HG03378 (cell line): ENCODE results near the gene VAV2.
"Not testable (repeated sequence)": the region's sequence is repeated elsewhere in the genome, so short reads cannot be mapped to it uniquely, and the experiment has no call there.

Experiments used
- ATAC-seq: cut with Tn5 transposase; IDR thresholded peaks from one replicate; pipeline ENCODE4 v1.9.1; 2021; ENCODE audit warnings: mild to moderate bottlenecking, moderate library complexity; ENCODE audit not compliant: unreplicated experiment

VAV2 gene

DNA sequence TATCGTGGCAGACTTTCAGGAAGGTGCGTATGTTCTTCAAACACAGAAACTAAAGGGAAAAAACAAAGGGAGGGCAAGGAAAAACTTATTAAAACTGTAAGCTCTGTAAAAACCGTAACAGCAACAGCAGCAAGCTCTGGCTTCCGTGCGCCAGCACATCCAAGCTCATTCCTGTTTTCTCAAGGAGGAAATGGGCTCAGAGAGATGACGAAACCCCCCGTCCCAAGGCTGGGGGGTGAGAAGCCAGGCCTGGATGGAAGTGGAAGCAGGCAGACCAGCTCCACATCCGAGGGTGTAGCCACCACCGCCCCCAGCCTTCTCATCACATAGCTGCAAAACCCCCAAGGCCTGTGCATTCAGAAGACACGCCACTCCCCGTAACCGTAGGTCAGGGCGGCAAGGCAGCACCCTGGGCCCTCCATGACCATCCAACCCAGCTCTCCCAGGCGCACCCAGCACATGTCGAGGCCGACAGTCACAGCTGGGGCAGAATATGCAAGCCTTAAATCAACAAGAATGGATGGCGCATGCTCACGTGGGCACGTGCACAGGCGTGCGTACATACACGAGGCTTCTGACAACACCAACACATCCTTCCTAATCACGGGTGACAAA is 52.8 kb downstream of the VAV2 start:
- no peak for ATAC-seq

DNA sequence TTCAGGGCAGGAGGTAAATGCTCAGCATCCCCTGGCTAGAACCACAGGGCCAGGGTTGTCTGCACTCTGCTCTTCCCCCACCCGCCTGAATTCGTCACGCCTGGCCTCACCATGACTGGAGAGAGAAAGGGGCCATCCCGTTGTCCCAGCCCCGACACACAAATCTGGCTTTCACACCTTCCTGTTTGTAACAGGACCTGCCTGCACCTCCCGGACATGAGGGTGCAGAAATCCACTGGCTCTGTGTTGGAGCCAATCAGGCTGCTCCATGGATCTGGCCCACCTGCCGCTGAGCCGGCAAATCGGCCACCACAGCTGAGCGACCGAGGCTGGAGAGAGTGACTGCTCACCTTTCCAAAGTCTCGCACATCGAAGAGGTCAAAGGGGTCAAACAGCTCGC is 53.4 kb downstream of the VAV2 start:
- ATAC-seq: no peak

DNA sequence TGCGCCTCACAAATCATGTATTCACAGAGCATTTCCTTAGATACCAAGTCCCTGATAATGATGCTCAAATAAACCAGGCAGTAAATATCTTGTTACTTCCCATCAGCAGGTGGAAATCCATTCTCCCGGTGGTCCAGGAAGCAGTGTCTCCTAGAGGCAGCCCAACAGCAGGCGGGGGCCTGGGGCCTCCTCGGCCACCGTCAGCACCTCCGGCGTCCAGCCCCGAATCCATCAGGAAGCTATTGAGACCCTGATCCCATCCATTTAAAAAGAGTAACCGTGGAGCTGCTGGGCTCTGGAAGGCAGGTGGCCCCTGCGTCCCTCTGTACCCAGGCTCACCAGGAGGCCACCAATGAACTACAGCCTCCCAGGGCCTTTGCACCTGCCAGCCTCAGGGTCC is 54.0 kb downstream of the VAV2 start:
- no peak for ATAC-seq

DNA sequence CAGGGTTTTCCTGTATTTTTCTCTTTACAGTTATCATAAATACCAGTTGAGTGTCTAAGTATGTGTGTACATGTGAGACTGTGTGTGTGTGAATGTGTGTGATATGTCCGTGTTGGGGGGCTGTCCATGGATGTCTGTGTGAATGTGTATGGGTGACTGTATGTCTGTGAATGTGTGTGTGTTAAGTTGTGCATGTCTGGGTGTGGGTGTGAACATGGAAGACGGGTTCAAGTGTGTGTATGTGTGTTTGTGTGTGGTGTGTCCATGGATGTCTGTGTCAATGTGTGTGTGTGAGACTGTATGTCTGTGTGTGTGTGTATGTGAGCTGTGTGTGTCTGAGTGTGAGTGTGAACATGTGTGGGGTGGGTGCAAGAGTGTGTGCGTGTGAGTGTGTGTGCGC is 55.0 kb downstream of the VAV2 start:
- no peak for ATAC-seq

DNA sequence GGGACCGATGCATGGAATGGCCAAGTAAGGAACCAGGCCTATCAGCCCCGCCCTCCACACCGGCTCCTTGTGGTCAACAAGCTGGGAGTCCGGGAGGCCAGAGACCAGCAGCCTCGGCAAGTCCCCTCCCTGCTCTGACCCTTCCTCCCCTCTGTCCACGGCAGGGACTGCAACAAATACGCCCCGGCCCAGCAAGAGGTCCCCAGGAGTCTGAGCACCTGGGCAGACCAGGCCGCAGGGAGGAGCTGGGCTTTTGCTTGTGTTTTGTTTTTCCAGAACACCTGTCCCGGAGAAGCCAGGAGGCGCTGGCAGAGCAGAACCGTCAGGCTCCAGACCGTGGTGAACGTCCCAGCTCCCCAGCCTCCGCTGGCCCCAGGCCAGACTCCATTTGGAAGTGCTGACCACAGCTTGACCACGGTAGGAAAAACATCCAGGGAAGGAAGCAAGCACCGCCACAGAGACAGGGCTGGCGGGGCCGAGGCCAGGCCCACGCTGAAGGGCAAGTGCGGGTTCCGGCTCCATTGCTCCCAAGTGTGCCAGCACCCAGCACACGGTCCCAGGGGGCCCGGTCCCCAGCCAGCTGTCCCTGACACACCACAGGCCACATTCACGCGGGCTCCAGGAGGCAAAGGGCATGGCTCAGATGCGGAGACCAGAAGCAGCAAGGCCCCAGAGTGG is 56.7 kb downstream of the VAV2 start:
- no peak for ATAC-seq

DNA sequence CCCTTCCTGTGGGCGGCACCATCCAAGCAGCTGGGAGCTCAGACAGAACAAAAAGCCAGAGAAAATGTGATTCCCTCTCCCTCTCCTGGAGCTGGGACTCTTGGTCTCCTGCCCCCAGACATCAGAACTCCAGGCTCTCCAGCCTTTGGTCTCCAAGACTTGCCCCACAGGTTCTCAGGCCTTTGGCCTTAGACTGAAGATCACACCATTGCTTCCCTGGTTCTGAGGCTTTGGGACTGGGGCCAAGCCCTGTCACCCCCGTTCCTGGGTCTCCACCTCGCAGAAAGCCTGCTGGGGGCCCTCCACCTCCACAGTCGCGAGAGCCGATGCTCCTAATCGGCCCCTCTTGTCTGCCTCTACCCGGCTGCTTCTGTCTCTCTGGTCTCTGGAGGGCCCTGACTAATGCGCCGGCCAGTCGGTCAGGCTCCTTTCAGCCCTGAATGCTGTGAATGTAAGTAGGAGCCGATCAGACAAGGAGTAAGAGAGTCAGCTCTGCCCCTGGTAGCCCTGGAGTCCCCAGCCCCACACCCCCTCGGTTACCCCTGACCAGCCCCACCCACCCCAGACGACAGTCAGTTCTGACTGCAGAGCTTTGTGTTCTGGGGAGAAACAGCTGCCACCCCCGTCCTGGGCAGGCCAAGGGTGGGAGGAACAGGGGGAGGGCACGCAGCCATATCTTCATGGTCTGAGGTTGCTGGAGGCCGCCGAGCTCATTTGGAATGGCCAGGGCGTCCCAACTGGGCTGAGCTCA is 57.5 kb downstream of the VAV2 start:
- ATAC-seq: no peak

DNA sequence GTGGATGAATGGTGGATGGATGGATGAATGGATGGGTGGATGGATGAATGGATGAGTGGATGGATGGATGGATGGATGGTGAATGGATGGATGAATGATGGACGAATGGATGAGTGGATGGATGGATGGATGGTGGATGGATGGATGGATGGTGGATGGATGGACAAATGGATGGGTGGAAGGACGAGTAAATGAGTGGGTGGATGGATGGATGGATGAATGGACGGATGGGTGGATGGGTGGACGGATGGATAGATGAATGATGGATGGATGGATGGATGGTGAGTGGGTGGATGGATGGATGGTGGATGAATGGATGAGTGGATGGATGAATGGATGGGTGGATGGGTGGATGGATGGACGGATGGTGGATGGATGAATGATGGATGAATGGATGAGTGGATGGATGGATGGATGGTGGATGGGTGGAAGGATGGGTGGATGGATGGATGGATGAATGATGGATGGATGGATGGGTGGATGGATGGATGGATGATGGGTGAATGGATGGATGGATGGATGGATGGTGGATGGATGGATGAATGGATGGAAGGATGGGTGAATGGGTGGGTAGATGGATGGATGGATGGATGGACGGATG is 58.6 kb downstream of the VAV2 start:
- ATAC-seq: no peak

DNA sequence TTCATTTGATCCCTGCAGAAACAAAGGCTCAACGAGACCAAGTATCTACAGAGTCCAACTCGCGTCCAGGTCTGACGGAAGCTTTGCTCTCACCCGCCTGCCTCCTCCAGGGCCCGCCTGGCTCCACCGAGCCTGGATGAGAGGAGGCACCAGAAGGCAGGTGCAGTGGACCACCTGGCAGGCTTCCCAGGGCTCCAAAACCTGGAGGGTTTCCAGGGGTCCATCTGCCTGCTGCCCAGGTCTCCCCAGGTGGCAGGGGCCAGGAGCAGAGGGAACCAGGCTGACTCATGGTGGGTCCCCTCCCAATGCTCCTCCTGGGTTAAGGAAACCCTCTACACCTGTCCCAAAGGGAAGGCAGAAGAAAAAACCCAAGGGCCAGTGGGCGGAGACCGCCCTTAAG is 59.5 kb downstream of the VAV2 start:
- no peak for ATAC-seq

DNA sequence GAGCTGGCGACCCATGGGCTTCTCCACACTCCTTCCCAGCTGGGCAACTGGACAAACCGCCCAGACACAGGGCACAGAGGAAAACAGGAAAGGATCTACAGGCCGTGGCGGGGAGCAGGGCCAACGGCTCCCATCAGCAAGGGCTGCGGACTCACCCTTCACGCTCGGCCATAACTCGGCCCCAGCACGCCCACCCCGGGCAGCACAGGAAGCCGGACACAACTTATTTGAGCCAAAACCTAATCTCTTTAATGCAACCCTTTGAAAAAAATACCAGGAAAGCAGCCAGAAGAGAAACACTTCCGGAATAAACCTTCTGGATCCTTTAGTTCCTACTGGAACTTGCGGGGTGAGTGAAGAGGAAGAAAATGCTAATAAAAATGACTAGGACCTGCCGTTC is 59.9 kb downstream of the VAV2 start:
- no peak for ATAC-seq

DNA sequence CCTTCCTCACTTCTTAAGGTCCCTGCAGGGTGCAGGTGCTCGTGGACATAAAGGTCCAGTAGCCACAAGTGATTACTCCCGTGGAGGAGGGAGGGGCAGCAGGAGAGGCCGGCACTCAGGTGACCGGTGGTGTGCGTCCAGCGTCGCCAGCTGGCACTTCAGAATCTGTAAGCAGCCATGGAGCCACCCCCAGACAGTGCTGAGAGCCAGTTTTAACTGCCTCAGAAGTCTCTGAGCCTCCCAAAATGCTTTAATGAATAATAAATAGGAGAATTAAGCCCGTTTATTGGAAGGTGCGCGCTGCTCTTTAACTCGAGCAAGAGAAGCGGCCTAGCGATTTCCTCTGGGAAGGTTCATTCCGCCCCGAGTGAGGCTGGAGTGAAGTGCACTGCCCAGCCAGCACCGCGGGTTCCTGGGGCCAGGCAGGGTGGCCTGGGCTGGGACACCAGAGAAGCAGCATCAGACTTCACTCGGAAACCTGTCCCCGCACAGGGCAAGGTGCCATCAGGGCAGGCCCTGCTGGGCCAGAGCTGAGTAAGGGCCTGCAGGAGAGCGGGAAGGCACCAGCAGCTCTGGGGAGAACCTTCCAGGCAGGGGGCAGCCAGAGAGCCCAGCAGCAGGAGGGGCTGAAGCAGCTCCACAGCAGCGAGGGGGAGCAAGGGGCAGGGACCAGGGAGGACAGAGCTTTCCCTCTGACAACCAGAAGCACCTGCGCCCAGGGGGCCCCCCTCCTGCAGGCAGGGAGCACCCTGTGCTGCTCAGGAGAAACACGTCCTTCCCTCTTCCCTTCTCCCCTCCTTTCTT is 61.2 kb downstream of the VAV2 start:
- ATAC-seq: no peak

DNA sequence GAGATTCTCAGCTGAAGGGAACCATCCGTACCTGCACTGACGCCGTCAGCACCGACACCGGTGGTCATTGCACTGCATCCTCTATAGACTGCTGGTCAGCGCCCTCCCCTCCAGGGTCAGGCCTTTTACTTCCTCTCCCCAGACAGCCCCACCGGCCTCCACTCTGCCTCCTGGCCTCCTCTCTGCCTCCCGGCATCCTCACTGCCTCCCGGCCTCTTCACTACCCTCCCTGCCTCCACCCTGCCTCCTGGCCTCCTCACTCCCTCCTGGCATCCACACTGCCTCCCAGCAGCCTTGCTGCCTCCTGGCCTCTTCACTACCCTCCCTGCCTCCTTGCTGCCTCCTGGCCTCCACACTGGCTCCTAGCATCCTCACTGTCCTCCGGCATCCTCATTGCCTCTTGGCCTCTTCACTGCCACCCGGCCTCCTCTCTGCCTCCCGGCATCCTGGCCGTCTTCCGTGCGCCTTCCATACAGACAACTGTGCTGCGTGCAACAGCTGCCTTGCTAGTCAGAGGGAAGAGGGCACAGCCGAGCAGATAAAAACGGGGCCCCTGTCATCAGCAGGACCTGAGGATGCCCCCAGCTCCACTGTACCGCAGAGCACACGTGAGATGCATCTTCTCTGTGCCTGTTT is 62.0 kb downstream of the VAV2 start:
- ATAC-seq: no peak

DNA sequence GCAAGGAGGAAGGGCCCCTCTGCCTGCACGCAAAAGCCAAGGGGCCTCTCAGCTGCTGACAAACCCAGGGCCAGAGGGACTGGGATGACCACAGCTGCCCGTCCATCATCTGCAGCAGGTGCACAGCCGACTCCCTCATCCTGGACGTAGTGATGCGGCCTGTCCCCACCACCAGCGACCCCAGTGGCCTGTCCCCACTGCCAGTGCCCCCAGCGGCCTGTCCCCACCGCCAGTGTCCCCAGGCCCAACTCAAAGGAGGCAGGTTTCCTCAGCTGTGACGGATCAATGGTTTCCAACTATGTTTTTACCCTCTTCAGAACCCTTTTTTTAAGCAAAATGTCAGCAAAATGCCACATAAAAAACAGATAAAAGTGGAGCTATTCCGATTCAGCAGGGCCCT is 62.5 kb downstream of the VAV2 start:
- ATAC-seq: no peak

DNA sequence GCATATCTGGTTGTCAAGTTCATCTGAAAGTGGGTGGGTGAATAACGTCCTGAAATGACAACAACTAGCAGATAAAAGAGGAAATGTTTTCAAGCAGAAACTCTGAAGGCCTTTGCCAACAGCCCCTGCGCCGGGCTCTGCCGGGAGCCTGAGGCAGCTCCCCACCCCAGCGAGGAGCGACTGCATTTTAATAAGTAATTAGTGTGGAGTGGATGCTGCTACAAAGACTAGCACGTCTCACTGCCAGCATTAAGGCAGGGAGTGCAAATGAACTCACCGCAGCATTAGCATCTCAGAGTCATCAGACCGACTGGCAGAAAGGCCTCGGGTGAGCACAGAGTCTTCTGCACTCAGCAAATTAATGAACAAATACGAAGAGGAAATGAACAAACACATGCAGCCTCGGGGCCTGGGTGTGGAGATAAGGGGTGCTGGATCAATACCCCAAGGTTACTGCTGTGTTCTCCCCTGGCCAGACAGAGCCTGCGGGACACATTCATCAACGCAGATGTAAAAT is 63.8 kb downstream of the VAV2 start:
- ATAC-seq: no peak

DNA sequence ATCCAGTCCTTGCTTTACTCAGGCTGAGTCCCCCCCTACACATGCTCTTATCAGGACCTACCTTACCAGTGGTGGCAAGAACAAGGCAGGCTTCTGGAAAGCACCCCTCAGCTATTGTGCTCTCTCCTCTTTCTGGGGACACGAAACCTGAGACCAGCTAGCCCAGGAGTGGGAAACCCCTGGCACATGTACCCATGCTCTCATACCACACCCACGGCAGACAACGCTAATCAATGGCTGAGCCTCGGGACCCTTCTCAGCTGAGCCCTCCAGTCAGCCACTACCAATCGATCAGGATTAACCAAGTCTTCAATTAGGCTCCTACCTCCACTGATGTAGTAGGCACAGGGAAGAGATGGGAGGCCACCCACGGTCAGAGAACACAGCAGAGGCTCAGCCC is 65.1 kb downstream of the VAV2 start:
- ATAC-seq: no peak

DNA sequence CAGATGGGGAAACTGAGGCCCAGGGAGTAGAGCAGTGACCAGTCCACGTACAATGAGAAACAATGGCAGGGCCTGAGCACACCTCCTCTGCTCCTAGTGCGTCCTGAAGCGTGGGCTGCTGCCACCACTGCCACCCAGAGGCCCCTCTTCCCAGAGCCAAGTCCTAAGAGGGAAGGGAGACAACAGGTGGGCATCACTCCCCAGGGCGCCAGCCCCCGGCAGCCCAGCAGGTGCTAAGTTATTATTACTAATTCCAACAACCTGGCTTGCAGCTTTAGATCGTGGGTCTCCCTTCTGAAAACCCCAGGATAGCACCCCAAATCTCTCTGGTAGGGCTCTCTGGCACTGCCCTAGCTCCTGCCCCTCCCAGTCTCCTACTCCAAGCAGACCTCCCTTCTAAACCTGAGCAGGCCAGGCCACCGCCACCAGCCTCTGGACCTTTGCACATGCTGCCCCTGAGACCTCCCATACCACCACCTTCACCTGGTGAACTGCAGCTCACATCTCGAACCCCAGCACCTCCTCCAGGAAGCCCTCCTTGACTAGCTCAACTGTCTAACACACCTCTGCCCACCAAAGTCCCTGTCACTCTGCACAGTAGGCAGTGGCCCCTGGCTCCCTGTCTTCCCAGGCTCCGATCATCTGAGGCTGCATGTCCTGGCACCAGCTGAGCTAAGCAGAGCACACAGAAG is 65.8 kb downstream of the VAV2 start:
- no peak for ATAC-seq

DNA sequence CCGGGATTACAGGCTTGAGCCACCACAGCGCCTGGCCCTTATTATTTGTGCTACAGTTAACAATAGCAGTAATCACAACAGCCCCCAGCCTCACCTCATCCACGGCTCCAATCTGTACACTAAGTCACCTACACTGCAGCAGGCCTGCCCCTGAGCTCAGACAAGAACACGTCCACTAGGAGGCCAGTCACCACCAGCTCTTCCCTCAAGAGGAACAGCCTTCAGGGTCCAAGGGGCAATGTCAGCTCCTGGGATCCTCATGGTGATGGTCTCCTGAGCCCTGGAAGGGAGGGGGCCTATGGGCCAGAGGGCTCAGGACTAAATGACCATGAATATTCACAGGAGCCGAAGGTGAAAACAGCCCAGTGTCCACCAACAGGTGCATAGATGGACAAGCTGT is 67.7 kb downstream of the VAV2 start:
- no peak for ATAC-seq

DNA sequence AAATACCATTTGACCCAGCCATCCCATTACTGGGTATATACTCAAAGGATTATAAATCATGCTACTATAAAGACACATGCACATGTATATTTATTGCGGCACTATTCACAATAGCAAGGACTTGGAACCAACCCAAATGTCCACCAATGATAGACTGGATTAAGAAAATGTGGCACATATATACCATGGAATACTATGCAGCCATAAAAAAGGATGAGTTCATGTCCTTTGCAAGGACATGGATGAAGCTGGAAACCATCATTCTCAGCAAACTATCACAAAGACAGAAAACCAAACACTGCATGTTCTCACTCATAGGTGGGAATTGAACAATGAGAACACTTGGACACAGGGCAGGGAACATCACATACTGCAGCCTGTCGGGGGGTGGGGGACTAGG is 68.5 kb downstream of the VAV2 start:
- ATAC-seq: not testable (repeated sequence)

DNA sequence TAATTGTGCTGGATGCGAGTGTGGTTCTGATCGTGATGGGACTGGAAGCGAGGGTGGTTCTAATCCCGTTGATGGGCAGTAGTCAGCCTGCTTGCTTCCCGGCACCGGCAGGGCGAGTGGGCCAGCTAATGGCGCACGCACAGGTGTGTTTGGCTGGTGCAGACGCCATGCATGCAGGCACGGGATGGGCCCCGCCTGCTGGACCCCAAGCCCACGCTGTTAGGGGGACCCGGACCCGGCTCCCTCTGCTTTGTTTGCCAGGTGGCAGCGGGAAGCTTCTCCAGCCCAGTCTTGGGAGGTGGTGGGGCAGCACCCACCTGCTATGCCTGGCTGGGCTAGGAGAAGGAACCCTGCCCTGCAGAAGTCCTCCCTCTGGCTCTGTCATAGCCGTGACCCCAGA is 70.3 kb downstream of the VAV2 start:
- ATAC-seq: no peak

DNA sequence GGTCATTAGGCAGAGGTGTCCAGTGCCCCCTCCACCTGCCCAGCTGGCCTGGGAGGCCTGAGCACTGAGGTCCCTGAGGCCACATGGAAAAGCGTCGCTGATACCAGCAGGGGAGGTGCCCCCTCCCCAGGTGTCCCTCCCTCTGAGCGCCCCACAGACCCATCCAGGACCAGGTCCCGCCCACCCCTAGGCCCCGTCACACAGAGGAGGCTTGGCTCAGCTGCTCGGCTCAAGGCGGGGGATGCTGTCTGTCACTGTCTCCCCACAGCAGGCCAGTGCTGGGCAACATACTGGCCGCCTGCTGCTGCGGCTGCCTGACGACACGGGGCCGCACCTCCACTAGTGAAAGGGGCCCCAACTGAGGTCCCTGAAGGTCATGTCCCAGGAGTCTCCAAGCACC is 71.7 kb downstream of the VAV2 start:
- ATAC-seq: no peak
